Stimulated activated naive CD8-positive, alpha-beta T cell treated with anti-CD3 and anti-CD28 coated beads, Interleukin-15, Interleukin-2, amounts not matched to agents 100 U/mL and 50 U/mL, for 24 hours (primary cell): Measurements from ENCODE around the gene MDK.
"Not testable (repeated sequence)": the region's sequence is repeated elsewhere in the genome, so short reads cannot be mapped to it uniquely, and the experiment has no call there.

Experiments used
- ATAC-seq: fragments of 150-1000 bp; cut with Tn5 transposase; one replicate; pipeline ENCODE4 v1.10.0; 2021
- DNase-seq: peaks from one replicate; pipeline ENCODE4 v3.0.0; 2021

The MDK gene

DNA sequence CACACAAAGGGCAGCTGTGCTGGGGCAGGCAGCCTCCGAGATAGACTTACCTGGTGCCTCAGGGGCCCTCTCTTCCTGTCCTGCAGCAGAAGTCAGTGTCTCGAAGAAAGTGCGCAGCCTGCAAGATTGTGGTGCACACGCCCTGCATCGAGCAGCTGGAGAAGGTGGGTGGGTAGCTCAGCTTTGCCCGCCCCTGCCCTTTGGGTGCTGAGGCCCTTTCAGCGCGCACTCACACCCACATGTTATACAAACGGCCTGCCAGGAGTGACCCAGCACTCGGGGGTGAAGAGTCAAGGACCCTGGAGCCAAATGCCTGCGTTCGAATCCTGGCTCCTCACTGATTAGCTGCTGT lies 13.6 kb upstream of the MDK start:
- no peak for ATAC-seq
- no peak for DNase-seq

- ATAC-seq (peak; percentile 71), DNase-seq (peak; percentile 73)
Observed at GRCh38 chr11:46369458-46370152, 11.9 kb upstream of the MDK start.

DNA sequence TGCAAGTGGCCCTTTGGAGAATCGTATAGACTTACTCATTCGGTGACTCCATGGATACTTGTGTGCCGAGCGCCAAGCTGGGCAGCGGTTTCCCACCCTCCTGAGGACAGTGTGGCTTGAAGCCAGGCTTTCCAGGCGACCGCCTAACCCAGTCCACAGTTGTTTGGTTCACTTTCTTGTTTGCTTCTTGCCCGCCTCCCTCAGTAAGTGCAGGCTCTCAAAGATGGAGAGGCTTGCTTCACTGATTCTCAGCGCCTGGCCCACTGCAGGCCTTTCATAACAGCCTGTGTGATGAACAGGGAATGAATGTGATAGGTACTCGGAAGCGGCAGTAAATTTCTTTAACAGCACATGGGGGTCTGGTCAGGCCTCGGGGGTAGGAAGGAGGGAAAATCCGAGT lies 11.2 kb upstream of the MDK start:
- ATAC-seq (no peak), DNase-seq (no peak)

DNA sequence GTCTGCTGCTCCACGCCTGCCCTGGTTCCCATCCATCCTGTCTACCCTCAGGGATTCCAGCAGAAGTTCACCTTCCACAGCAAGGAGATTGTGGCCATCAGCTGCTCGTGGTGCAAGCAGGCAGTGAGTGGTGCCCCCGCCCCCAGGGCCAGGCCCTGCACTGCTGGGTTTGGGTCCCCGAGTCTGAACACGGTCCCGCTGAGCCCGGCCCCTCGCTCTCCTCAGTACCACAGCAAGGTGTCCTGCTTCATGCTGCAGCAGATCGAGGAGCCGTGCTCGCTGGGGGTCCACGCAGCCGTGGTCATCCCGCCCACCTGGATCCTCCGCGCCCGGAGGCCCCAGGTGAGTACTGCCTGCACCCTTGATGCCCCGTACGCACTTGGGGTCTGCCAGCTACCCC lies 10.2 kb upstream of the MDK start:
- not testable (repeated sequence) for DNase-seq

DNA sequence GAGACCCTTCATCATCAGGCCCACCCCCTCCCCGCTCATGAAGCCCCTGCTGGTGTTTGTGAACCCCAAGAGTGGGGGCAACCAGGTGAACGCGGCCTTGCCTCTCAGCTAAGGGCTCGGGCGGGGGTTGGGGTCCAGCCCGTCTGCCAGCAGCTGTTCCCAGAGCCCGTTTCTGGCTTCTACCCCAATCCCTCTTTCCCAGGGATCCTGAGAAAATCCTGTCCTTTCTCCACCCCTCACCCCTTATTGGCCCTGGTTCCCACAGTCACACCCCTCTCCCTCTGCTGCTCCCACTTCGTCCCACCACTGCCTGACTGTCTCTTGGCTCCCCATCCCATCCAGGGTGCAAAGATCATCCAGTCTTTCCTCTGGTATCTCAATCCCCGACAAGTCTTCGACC lies 9.4 kb upstream of the MDK start:
- DNase-seq = no peak
- ATAC-seq = no peak

More for the DNA sequence above, 10.2 kb upstream of the MDK start:
- ATAC-seq = not testable (repeated sequence)

- not testable (repeated sequence) for ATAC-seq, DNase-seq
Observed at GRCh38 chr11:46372501-46372900, 9.0 kb upstream of the MDK start.

GRCh38 chr11:46373787-46374740 lies 7.4 kb upstream of the MDK start:
- no peak for DNase-seq
- no peak for ATAC-seq

DNA sequence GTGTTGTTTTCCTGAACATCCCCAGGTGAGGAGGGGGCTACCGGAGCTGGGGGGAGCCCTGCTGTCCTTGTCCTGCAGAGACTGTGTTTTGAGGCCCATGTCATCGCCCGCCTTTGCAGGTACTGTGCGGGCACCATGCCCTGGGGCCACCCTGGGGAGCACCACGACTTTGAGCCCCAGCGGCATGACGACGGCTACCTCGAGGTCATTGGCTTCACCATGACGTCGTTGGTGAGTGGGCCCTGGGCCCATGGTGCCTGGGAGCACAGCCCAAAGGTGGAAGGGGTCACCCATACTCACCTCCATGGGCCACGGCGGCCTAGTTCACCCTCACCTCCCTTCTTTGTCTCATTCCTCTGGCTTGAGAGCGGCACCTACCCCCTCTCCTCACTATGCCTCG lies 6.7 kb upstream of the MDK start:
- DNase-seq (no peak), ATAC-seq (no peak)

DNA sequence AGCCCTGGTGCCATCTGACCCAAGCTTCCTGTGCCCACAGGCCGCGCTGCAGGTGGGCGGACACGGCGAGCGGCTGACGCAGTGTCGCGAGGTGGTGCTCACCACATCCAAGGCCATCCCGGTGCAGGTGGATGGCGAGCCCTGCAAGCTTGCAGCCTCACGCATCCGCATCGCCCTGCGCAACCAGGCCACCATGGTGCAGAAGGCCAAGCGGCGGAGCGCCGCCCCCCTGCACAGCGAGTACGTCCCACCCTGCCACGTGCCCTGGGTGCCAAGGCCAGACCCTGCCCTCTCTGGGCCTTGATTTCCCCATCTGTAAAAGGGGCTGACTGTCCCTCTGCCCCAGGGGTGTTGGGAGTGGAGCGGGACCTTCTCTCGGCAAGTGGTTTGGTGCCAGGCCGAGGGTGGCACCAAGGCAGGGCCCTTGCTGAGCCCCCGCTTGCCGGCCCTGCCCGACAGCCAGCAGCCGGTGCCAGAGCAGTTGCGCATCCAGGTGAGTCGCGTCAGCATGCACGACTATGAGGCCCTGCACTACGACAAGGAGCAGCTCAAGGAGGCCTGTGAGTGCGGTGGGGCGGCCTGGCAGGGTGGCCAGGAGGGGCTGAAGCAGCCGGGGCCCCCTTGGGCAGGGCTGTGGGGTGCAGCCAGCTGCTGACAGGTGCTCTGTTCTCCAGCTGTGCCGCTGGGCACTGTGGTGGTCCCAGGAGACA lies 5.9 kb upstream of the MDK start:
- DNase-seq (no peak), ATAC-seq (no peak)

GRCh38 chr11:46376258-46377050 lies 5.0 kb upstream of the MDK start:
- DNase-seq = no peak
- ATAC-seq = no peak

GRCh38 chr11:46377290-46377689 lies 4.2 kb upstream of the MDK start:
- DNase-seq = no peak
- ATAC-seq = no peak

GRCh38 chr11:46377831-46378230 lies 3.6 kb upstream of the MDK start:
- no peak for DNase-seq
- ATAC-seq = no peak

- ATAC-seq (no peak), DNase-seq (no peak)
Observed at GRCh38 chr11:46378296-46378695, 3.2 kb upstream of the MDK start.

DNA sequence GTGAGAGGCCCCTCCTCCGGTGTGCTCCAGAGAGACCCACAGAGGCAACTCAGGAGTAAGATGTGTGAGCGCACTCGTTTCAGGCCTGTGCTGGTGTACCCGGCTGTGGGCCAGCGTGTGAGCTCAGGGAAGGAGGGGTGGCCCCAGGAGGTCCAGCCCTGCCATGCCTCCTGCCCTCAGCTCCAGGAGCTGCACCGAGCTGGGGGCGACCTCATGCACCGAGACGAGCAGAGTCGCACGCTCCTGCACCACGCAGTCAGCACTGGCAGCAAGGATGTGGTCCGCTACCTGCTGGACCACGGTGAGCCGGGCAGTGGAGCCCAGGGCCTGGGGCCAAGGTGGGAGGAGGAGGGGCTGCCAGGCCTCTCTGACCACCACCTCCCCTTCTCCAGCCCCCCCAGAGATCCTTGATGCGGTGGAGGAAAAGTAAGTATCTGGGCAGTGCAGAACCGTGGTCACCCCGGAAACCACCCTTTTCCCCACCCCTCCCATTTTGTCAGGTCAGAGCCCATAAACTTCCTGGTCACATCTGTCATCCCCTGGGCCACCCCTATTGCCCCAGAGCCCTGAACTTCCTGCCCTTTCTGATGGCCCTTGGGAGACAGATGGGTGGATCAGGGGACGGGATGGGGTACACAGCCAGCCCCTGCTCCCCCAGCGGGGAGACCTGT lies 2.5 kb upstream of the MDK start:
- DNase-seq (no peak), ATAC-seq (no peak)

GRCh38 chr11:46379482-46380293 lies 1.8 kb upstream of the MDK start:
- not testable (repeated sequence) for ATAC-seq, DNase-seq

DNA sequence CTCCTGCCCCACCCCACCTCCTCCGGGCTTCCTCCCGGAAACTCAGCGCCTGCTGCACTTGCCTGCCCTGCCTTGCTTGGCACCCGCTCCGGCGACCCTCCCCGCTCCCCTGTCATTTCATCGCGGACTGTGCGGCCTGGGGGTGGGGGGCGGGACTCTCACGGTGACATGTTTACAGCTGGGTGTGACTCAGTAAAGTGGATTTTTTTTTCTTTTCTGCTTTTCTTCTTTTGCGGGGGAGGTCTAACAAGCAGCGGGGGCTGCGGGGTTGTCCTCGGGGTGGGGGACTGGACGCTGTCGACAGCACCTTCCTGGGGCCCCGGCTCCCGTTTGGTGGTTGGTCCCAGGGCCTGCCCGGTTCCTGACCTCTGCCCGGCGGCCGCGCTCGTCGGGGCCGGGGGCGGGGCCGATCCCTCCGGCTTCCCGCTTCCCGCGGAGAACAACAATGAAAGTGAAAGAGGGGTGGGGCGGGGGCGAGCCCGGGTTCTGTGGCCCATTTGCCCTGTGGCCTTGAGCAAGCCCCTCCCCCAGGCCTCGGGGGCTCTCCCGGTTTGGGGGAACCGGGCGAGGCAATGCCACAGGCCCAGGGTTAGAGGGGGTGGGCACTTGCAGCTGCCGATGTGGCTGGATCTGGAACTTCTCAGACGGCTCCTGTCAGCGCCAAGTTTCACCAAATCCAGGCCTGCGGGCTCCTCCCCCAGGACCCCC lies 975 bp upstream of the MDK start:
- peak; percentile 59 for ATAC-seq
- peak; percentile 83 for DNase-seq

DNA sequence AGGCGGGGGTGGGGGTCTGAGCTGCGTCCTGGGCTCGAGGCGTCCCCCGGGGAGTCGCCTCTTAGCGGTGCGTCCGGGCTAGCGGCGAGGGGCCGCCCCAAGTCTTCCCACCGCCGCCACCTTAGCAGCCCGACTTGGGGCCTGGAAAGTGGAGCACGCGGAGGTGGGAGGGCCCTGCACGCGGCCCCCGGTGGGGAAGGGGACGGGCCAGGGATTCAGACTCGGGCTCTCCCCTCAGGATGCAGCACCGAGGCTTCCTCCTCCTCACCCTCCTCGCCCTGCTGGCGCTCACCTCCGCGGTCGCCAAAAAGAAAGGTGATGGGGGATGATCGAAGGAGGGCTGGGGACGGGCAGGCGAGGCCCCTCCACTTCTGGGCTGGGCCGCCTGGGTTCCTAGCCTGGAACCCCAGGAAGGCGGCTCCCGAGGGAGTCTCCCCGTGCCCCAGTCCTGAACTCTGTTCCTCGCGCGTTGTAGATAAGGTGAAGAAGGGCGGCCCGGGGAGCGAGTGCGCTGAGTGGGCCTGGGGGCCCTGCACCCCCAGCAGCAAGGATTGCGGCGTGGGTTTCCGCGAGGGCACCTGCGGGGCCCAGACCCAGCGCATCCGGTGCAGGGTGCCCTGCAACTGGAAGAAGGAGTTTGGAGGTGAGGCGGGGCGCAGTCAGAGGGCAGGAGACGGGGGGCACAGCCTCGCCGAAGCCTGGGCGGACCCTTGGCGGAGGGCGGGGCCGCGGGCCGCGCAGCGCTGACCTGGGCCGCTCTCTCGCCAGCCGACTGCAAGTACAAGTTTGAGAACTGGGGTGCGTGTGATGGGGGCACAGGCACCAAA lies 563 bp downstream of the MDK start:
- DNase-seq = peak; percentile 33
- ATAC-seq = peak; percentile 6

DNA sequence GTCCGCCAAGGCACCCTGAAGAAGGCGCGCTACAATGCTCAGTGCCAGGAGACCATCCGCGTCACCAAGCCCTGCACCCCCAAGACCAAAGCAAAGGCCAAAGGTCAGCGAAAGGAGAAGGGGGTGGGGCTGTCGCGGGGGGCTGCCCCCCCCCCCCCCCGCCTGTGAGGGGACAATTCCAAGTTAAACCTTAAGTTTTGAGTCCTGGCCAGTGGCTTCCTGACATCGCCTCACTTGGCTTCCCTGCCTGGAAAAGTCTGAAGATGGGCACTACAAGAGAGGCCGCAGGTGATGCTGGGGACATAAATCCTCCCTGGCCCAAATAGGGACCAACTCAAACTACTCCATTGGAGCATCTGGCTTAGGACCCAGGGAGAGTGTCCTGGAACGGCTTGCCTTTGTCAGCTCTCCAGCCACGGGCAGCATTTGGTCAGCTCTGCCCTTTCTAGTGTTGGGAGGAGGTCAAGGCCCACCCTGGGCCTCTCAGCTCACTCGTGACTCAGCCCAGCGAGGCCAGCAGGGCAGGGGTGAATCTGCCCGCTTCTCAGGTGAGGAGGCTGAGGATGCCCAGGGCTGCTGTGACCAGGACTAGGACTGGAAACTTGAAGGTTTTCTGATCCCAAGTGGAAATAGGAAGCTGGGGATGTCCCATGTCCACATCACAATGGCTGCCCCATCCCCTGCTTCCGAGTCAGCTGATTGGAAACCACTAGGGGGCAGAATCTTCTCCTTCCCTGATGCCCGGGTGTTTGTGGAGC lies 1.4 kb downstream of the MDK start:
- DNase-seq (no peak), ATAC-seq (no peak)
